Astrocyte of the cerebellum (primary cell): ENCODE measurements around the gene LSR.

Experiments
- DNase-seq: peaks from one replicate; pipeline ENCODE4 v3.0.0-alpha.2; 2011; ENCODE audit warnings: low read depth
- H3K4me3 ChIP-seq: 2 replicates; pipeline ENCODE4 v1.5.1; 2011; ENCODE audit warnings: mild to moderate bottlenecking, low read depth, low read length, moderate library complexity
- CTCF ChIP-seq: IDR thresholded peaks from 2 replicates; pipeline ENCODE4 v1.5.1; 2012; ENCODE audit warnings: low read length, low read depth, moderate library complexity, mild to moderate bottlenecking; ENCODE audit errors: missing control alignments
- in situ Hi-C: cut with HindIII; loops from 2 replicates; pipeline ENCODE4 v1.10.0; 2017; ENCODE audit warnings: low sequenced_read_pairs

LSR gene

GRCh38 chr19:35293363-35293739 is 44.5 kb downstream of the LSR start:
- no peak for DNase-seq
- in situ Hi-C loops, result no loop called here
- H3K4me3 ChIP-seq, result no peak overlapping the region
- no peak for TF ChIP-seq CTCF

- no peak overlapping the region for H3K4me3 ChIP-seq
- TF ChIP-seq CTCF, result no peak
- in situ Hi-C loops, result no loop called here
- no peak for DNase-seq
Measured at GRCh38 chr19:35293808-35294207, 45.0 kb downstream of the LSR start.

- no peak for DNase-seq
- TF ChIP-seq CTCF, result no peak
- no peak overlapping the region for H3K4me3 ChIP-seq
- in situ Hi-C loops, result no loop called here
Measured at GRCh38 chr19:35294328-35294727, 45.5 kb downstream of the LSR start.

GRCh38 chr19:35294859-35295791 is 46.3 kb downstream of the LSR start:
- H3K4me3 ChIP-seq, result no peak overlapping the region
- TF ChIP-seq CTCF, result no peak
- DNase-seq, result no peak
- in situ Hi-C loops, result no loop called here

- no peak for TF ChIP-seq CTCF
- in situ Hi-C loops, result no loop called here
- DNase-seq, result no peak
- no peak overlapping the region for H3K4me3 ChIP-seq
Measured at GRCh38 chr19:35295792-35296462, 47.1 kb downstream of the LSR start.

DNA sequence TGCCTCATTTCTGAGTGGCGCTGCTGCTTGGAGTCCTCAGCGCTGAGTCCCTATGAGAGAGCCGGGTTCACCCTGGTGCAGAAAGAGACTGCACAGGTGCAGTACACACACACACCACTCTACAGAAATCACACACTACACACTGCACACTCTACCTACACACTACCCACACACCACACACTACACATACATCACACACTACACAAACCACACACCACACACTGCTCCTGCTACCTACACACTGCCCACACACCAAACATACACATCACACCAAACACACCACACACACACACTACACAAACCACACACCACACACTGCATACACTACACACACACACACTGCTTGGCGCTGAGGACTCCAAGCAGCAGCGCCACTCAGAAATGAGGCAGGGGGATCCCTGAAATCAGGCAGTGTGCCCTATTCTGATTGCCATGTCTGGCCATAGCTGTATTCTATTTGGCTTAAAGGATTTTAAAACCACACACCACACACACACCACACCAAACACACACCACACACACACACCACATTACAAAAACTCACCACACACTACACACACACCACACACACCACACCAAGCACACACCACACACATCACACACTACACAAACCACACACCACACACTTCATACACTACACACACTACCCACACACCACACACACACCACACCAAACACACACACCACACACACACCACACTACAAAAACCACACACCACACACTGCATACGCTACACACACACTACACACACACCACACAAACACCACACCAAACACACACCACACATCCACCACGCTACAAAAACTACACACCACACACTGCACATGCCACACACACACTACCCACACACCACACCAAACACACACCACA is 48.1 kb downstream of the LSR start:
- H3K4me3 ChIP-seq, result no peak overlapping the region
- in situ Hi-C loops, result no loop called here
- no peak for TF ChIP-seq CTCF
- DNase-seq, result no peak
